GM21526 (cell line): Measurements from ENCODE around the gene TASOR2.

ENCODE experiments used
- ATAC-seq: cut with Tn5 transposase; IDR thresholded peaks from one replicate; pipeline ENCODE4 v1.9.1; 2021; ENCODE audit warnings: moderate library complexity; ENCODE audit not compliant: unreplicated experiment, low FRiP score

TASOR2 gene, protein sequence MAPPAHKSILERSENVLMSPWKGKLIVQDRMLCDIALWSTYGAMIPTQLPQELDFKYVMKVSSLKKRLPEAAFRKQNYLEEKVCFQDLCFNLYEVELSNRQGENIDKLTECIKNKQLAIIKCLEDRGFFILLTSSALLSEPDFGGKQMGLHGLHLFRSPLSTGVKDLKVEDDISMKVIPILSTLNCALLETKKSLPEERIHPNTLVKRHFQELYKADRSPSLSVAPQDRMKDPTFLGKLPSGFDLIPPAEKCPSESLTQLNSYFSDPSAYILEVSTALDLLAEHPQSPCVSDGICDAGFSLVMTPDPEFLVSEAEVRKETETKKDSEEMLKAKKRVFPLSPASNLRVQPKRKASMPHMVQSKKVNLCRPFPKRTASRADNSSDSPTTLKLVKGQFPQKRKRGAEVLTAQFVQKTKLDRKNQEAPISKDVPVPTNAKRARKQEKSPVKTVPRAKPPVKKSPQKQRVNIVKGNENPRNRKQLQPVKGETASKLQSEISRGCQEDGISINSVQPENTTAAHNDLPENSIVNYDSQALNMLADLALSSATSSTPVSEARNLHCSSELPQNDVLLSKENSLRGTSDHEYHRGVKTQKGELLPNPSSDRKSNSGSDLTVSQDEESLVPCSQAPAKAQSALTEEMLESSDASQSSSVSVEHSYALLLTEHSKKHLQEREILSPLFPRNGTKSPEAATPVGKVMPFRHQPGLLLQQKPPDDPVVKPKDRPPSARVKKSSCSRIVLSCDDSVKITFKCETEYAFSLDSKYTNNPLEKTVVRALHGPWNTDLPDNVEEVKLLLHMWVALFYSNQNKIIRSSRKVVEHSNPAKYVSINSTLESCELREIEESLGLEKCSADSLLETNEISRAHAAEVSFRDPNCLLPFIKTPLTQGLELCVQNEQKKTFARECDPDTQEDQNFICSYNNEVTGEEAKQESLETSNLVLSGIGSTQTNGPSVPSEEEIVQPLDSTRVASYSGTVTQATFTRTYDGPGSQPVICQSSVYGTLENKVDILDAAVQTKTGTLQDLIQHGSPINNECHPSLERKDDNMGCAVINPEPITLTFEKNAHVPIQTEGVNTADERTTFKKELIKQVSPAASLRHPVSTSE (N-terminal part only)

GRCh38 chr10:5684318-5684970, at the start of gene TASOR2:
TASOR2 (plus strand) TSS chr10:5684838; CDS start chr10:5720643, 35,805 bp downstream.
- peak; percentile 70 for ATAC-seq

- ATAC-seq: no peak
Measured at GRCh38 chr10:5634918-5635317, 49.7 kb upstream of the TASOR2 start.

DNA sequence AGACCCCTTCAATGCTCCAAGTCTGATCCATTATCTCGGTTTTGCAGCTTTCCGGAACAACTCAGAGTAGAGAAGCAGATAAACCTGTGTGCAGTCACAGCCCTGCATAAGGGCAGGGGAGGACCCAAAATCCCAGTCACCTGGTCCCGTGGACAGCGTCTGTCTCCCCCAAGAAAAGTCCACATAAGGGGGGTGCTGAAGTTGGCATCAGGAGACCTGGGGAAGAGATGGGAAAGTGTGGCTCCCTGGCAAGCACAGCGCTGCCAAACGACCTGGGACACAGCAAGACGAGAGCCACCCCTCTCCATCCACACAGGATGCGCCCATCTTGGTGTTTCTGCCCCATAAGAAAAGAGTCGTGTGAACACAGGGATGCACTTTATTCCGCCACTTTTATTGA, 46.1 kb upstream of the TASOR2 start:
- no peak for ATAC-seq

GRCh38 chr10:5639066-5639465, 45.6 kb upstream of the TASOR2 start:
- no peak for ATAC-seq

GRCh38 chr10:5640036-5640435, 44.6 kb upstream of the TASOR2 start:
- ATAC-seq: no peak

DNA sequence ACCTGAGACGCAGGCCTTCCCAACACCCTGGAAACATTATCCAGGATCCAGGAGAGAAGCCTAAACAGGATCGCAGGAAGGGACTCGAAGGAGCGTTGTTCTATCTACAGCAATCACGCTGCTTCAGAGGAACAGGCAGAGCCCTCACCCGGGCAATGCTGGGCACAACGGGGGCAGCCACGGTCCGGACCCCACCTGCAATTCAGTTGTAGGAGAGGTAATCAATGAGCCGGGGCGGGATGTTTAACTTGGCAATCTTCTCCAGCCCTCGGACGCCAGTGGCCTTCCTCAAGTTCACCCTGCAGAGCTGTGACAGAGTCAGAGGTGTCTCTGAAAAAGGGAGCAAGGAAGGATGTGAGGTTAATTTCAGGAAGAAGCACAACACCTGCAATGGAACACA, 44.1 kb upstream of the TASOR2 start:
- no peak for ATAC-seq

- no peak for ATAC-seq
Measured at GRCh38 chr10:5641501-5641900, 43.1 kb upstream of the TASOR2 start.

GRCh38 chr10:5643346-5644067, 41.1 kb upstream of the TASOR2 start:
- ATAC-seq: no peak

GRCh38 chr10:5644930-5645329, 39.7 kb upstream of the TASOR2 start:
- ATAC-seq: no peak

DNA sequence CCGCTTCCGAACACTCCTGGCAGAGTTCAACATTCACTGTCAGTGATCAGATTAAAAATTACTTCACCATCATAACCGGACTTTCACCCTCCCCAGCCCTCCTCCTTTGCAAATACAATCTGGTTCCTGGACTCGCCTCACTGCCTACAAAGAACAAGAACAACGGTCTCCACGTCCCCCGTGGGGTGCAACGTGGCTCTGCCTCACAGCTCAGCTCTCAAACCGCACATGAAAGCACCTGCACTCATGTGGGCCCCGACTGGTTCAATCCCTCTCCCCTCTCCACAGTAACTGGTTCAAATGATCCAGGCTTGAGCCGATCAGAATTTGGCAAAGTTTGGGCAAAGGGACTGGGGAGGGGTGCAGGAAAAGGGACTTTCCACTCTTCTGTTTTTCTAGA, 39.3 kb upstream of the TASOR2 start:
- no peak for ATAC-seq

GRCh38 chr10:5645944-5646617, 38.6 kb upstream of the TASOR2 start:
- ATAC-seq: no peak

- ATAC-seq: no peak
Measured at GRCh38 chr10:5647507-5648240, 37.0 kb upstream of the TASOR2 start.

DNA sequence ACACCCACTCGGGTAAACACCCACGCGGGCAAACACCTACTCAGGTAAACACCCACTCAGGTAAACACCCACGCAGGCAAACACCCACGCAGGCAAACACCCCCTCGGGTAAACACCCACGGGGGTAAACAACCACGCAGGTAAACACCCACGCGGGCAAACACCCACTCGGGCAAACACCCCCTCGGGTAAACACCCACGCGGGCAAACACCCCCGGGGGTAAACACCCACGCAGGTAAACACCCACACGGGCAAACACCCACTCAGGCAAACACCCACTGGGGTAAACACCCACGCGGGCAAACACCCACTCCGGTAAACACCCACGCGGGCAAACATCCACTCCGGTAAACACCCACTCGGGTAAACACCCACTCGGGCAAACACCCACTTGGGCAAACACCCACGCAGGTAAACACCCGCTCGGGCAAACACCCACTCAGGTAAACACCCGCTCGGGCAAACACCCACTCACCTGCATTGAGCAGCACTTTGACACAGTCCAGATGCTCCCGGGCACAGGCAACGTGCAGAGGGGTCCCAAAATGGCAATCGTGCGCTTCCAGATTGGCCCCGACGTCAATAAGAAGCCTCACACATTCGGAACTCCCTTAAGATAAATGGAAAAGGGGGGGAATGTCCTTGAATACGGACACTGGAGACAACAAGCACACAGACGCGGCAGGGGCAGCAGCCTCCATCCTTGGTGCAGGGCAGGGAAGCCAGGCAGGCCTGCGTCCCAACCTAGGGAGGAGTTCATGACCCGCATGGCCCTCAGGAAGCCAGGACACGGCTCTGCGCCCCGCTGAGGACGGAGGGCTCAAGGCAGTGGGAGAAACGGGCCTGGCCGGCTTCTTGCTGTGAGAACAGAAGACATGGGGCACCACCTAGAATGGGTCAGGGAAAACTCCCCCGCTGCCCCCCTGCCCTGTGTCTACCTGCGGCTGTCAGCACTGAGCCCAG, 35.9 kb upstream of the TASOR2 start:
- ATAC-seq: no peak

DNA sequence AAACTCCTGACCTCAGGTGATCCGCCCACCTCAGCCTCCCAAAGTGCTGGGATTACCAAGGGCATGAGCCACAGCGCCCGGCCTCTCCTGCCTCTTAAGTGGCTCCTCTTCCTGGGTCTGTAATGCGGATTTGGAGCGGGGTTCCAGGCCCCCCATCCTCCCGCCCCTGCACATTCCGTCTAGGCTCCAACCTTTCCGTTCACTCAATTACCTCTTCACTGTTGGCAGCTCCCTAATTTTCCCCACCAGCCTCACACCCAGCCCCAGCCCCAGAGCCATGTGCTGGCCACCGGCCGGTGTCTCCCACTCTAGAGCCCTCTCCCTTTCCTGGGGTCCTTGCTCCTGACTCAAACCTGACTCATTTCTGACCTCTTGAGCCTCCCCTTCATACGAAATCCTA, 34.9 kb upstream of the TASOR2 start:
- ATAC-seq: no peak

GRCh38 chr10:5650664-5651387, 33.8 kb upstream of the TASOR2 start:
- no peak for ATAC-seq

- no peak for ATAC-seq
Measured at GRCh38 chr10:5651388-5651764, 33.3 kb upstream of the TASOR2 start.

- ATAC-seq: no peak
Measured at GRCh38 chr10:5652746-5653145, 31.9 kb upstream of the TASOR2 start.
